Cardiac fibroblast (primary cell): ENCODE data around the gene CNEP1R1.
A peak's percentile ranks its signal among the peaks of the same experiment; 100 is the strongest.

Source experiments
- DNase-seq, 2 donors: peaks; one replicate each; pipeline versions ENCODE4 v3.0.0 to v3.0.0-alpha.2; 2010; ENCODE audit warnings: low read depth in 2 of 2
- H3K4me3 ChIP-seq, 2 donors: replicated peaks in 1 of 2; 1 replicate in 1 of 2; 2 replicates in 1 of 2; pipeline ENCODE4 v1.5.1; 2011; ENCODE audit warnings: low read depth in 2 of 2, low read length in 2 of 2, mild to moderate bottlenecking in 2 of 2, moderate library complexity in 1 of 2
- TF ChIP-seq, protein P1 (sequence below): IDR thresholded peaks from one replicate; pipeline ENCODE4 v1.5.1; 2011; ENCODE audit warnings: low read depth, mild to moderate bottlenecking, low read length, inconsistent platforms

The CNEP1R1 gene

GRCh38 chr16:50058091-50058771 lies 33.2 kb downstream of the CNEP1R1 start:
- no peak for DNase-seq
- no peak overlapping the region for H3K4me3 ChIP-seq
- TF ChIP-seq, protein P1, sequence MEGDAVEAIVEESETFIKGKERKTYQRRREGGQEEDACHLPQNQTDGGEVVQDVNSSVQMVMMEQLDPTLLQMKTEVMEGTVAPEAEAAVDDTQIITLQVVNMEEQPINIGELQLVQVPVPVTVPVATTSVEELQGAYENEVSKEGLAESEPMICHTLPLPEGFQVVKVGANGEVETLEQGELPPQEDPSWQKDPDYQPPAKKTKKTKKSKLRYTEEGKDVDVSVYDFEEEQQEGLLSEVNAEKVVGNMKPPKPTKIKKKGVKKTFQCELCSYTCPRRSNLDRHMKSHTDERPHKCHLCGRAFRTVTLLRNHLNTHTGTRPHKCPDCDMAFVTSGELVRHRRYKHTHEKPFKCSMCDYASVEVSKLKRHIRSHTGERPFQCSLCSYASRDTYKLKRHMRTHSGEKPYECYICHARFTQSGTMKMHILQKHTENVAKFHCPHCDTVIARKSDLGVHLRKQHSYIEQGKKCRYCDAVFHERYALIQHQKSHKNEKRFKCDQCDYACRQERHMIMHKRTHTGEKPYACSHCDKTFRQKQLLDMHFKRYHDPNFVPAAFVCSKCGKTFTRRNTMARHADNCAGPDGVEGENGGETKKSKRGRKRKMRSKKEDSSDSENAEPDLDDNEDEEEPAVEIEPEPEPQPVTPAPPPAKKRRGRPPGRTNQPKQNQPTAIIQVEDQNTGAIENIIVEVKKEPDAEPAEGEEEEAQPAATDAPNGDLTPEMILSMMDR = no peak

DNA sequence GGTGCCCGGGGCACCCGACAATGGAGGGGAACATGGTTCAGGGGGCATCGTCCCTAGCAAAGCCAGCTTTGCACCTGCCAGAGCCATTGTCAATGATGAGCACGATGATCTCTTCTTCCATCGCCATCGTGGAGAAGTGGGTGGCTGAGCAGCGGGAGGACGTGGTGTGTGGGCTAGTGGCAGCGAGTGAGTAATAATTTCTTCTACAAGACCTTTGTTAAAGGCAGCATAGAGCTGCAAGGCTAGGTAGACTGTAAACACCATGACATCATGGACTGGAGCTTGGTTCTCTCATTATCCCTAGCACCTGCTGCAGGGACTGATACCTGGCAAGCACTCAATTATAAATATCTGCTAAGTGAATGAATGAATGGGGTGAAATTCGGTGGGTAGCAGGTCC lies 34.1 kb downstream of the CNEP1R1 start:
- TF ChIP-seq, protein P1 = no peak
- no peak overlapping the region for H3K4me3 ChIP-seq
- DNase-seq = no peak

GRCh38 chr16:50059669-50060068 lies 34.6 kb downstream of the CNEP1R1 start:
- TF ChIP-seq, protein P1 = no peak
- no peak for DNase-seq

DNA sequence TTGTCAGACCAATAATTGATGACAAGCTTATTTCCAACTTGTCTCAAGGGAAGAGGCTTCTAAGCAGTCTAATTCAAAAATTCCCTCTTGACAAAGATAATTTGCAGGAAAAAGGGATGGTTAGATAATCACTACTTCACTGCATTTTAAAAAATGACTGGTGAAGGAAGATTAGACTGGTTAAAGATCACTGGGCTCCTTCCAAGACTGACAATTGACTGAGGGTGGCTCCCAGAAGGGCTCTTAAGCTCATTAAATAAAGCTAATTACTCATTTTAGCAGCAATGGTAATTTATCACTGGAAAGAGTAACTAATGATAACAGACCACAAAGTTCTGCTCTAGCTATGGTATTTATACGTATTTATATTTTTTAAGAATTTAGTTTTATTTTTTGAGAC lies 36.3 kb downstream of the CNEP1R1 start:
- H3K4me3 ChIP-seq = no peak overlapping the region
- no peak for DNase-seq
- TF ChIP-seq, protein P1 = no peak

More at GRCh38 chr16:50059669-50060068, 34.6 kb downstream of the CNEP1R1 start:
- no peak overlapping the region for H3K4me3 ChIP-seq

GRCh38 chr16:50065241-50065623 lies 40.2 kb downstream of the CNEP1R1 start:
- DNase-seq = no peak
- TF ChIP-seq, protein P1 = no peak
- peak overlapping the region; percentile 34 to 40 for H3K4me3 ChIP-seq

- H3K4me3 ChIP-seq = peak within 1 kb of the TSS; percentile 98 to 99
- TF ChIP-seq, protein P1 = no peak
- DNase-seq = peak; percentile 94 to 97
Measured at GRCh38 chr16:50065624-50066481, 40.8 kb downstream of the CNEP1R1 start, which contains the start of gene HEATR3. Gene HEATR3 (plus strand): TSS chr16:50065970. CDS start chr16:50066132, 162 bp downstream.
